Astrocyte of the hippocampus (primary cell): ENCODE measurements around the gene PSMC3IP.

Experiments used
- DNase-seq: peaks from one replicate; pipeline ENCODE4 v3.0.0; 2011; ENCODE audit warnings: low read depth, low spot score

PSMC3IP gene

GRCh38 chr17:42538482-42538881, 39.0 kb downstream of the PSMC3IP start:
- DNase-seq = no peak

- no peak for DNase-seq
Observed at GRCh38 chr17:42537826-42538451, 39.6 kb downstream of the PSMC3IP start.

- no peak for DNase-seq
Observed at GRCh38 chr17:42537156-42537805, 40.2 kb downstream of the PSMC3IP start.

GRCh38 chr17:42536372-42537155, 41.0 kb downstream of the PSMC3IP start:
- peak; percentile 87 for DNase-seq

GRCh38 chr17:42536048-42536371, 41.5 kb downstream of the PSMC3IP start, which contains the start of gene NAGLU:
NAGLU (plus strand) TSS chr17:42536241; CDS start chr17:42536273, 32 bp downstream.
- DNase-seq = peak; percentile 95

- DNase-seq = no peak
Observed at GRCh38 chr17:42535155-42536047, 42.1 kb downstream of the PSMC3IP start.

- peak; percentile 78 for DNase-seq
Observed at GRCh38 chr17:42531455-42532354, 45.8 kb downstream of the PSMC3IP start.

GRCh38 chr17:42530952-42531454, 46.5 kb downstream of the PSMC3IP start:
- DNase-seq = no peak

GRCh38 chr17:42529061-42529460, 48.5 kb downstream of the PSMC3IP start:
- no peak for DNase-seq

GRCh38 chr17:42527932-42528331, 49.6 kb downstream of the PSMC3IP start:
- DNase-seq = no peak

- DNase-seq = peak; percentile 50
Observed at GRCh38 chr17:42526031-42526444, 51.5 kb downstream of the PSMC3IP start.

- DNase-seq = peak; percentile 56
Observed at GRCh38 chr17:42525221-42525620, 52.3 kb downstream of the PSMC3IP start.

GRCh38 chr17:42522798-42523278, 54.7 kb downstream of the PSMC3IP start:
- DNase-seq = no peak
